DMS53 treated with DMSO at 0.1 percent for 48 hours (cell line): ENCODE measurements around the gene ZNF831.

ENCODE experiments used
- DNase-seq: peaks from one replicate; lab custom pipeline; 2025; ENCODE audit not compliant: unreplicated experiment; lab: John Stamatoyannopoulos, UW

ZNF831 gene

GRCh38 chr20:59163631-59164530, at the start of gene ZNF831:
TSS of gene ZNF831 (plus strand) at chr20:59163821. CDS start at chr20:59191020, 27,199 bp downstream.
- no peak for DNase-seq

- no peak for DNase-seq
Measured at GRCh38 chr20:59117526-59117925, 46.1 kb upstream of the ZNF831 start.

- no peak for DNase-seq
Measured at GRCh38 chr20:59118855-59119254, 44.8 kb upstream of the ZNF831 start.

GRCh38 chr20:59120491-59120890, 43.1 kb upstream of the ZNF831 start:
- no peak for DNase-seq

GRCh38 chr20:59120919-59121318, 42.7 kb upstream of the ZNF831 start:
- no peak for DNase-seq

- DNase-seq = no peak
Measured at GRCh38 chr20:59121714-59122565, 41.7 kb upstream of the ZNF831 start.

- DNase-seq = no peak
Measured at GRCh38 chr20:59122566-59122919, 41.1 kb upstream of the ZNF831 start.

- DNase-seq = no peak
Measured at GRCh38 chr20:59123011-59123677, 40.5 kb upstream of the ZNF831 start.

- DNase-seq = no peak
Measured at GRCh38 chr20:59123678-59124255, 39.9 kb upstream of the ZNF831 start.

GRCh38 chr20:59124296-59125029, 39.2 kb upstream of the ZNF831 start:
- DNase-seq = no peak

- no peak for DNase-seq
Measured at GRCh38 chr20:59125332-59125731, 38.3 kb upstream of the ZNF831 start.

GRCh38 chr20:59125836-59126235, 37.8 kb upstream of the ZNF831 start:
- no peak for DNase-seq

- no peak for DNase-seq
Measured at GRCh38 chr20:59127839-59128238, 35.8 kb upstream of the ZNF831 start.

GRCh38 chr20:59131551-59132285, 31.9 kb upstream of the ZNF831 start:
- no peak for DNase-seq

- DNase-seq = no peak
Measured at GRCh38 chr20:59134182-59134581, 29.4 kb upstream of the ZNF831 start.

GRCh38 chr20:59135093-59135492, 28.5 kb upstream of the ZNF831 start:
- DNase-seq = no peak

GRCh38 chr20:59136027-59136426, 27.6 kb upstream of the ZNF831 start:
- no peak for DNase-seq

- DNase-seq = no peak
Measured at GRCh38 chr20:59137532-59137931, 26.1 kb upstream of the ZNF831 start.

GRCh38 chr20:59138114-59138748, 25.4 kb upstream of the ZNF831 start:
- no peak for DNase-seq
